RWPE1 (cell line): ENCODE results near the gene YWHAB.
A peak's percentile ranks its signal among the peaks of the same experiment; 100 is the strongest.
"Not testable (repeated sequence)": the region's sequence is repeated elsewhere in the genome, so short reads cannot be mapped to it uniquely, and the experiment has no call there.

Source experiments
- CTCF ChIA-PET: fragments of 350-600 bp; sonication (Branson Sonifier 250); formaldehyde crosslinking; extraction: SDS; loops from one replicate; lab custom pipeline; 2021; lab: Yijun Ruan, JAX
- POLR2A ChIA-PET: fragments of 400-600 bp; formaldehyde crosslinking; extraction: SDS; loops from one replicate; lab custom pipeline; 2020; ENCODE audit warnings: antibody characterized with exemption; ENCODE audit not compliant: low non-redundant PET; lab: Yijun Ruan, JAX
- DNase-seq: peaks from one replicate; pipeline ENCODE4 v3.0.0; 2012; ENCODE audit warnings: low spot score
- H3K27ac ChIP-seq: fragments of 450-650 bp; 2 replicates; pipeline ENCODE4 v1.5.1; 2017
- TF ChIP-seq, protein P1 (sequence below): fragments of 450-650 bp; conservative IDR thresholded peaks from 2 replicates; pipeline ENCODE4 v1.5.1; 2017; ENCODE audit warnings: low read depth, mild to moderate bottlenecking

The YWHAB gene

GRCh38 chr20:44866703-44867335 lies 18.7 kb upstream of the YWHAB start:
- TF ChIP-seq, protein P1, sequence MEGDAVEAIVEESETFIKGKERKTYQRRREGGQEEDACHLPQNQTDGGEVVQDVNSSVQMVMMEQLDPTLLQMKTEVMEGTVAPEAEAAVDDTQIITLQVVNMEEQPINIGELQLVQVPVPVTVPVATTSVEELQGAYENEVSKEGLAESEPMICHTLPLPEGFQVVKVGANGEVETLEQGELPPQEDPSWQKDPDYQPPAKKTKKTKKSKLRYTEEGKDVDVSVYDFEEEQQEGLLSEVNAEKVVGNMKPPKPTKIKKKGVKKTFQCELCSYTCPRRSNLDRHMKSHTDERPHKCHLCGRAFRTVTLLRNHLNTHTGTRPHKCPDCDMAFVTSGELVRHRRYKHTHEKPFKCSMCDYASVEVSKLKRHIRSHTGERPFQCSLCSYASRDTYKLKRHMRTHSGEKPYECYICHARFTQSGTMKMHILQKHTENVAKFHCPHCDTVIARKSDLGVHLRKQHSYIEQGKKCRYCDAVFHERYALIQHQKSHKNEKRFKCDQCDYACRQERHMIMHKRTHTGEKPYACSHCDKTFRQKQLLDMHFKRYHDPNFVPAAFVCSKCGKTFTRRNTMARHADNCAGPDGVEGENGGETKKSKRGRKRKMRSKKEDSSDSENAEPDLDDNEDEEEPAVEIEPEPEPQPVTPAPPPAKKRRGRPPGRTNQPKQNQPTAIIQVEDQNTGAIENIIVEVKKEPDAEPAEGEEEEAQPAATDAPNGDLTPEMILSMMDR = no peak
- POLR2A ChIA-PET = no interaction called here
- H3K27ac ChIP-seq = no peak overlapping the region
- CTCF ChIA-PET = interaction anchor here (0.6 to 1.9 kb wide), 21 partner anchors 10 to 256 kb away, joined by 3 to 25 read pairs (median 4); partner anchors contain the start of gene YWHAB
- DNase-seq = no peak

DNA sequence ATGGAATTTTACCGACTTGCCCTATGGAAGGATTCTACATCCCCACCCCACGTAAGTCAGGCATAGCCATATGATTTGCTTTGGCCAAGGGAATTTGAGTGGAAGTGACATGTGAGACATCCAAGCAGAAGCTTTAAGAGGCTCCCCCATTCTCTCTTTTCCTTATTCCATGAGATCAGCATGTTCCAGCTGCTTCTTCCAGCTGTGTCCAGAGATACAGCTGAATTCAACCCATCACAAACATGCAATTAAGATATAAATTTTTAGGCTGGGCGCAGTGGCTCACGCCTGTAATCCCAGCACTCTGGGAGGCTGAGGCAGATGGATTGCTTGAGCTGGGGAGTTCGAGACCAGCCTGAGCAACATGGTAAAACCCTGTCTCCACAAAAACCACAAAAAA lies 16.0 kb upstream of the YWHAB start:
- H3K27ac ChIP-seq = no peak overlapping the region
- no peak for DNase-seq
- CTCF ChIA-PET = interaction anchor here (0.6 to 0.9 kb wide), 3 partner anchors 122 to 192 kb away, joined by 3 read pairs; no protein-coding TSS in a partner anchor
- POLR2A ChIA-PET = no interaction called here
- TF ChIP-seq, protein P1 = no peak

DNA sequence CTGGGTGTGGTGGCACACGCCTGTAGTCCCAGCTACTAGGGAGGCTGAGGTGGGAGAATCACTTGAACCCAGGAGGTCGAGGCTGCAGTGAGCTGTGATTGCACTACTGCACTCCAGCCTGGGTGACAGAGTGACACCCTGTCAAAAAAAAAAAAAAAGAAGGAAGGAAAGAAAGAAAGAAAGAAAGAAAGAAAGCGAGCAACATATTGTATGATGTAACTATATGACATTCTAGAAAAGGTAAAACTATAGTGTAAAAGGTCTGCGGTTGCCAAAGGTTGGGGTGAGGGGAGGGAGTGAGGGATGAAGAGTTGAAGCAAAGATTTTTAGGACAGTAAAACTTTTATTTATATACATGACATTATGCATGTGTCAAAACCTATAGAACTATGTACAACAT lies 3.1 kb upstream of the YWHAB start:
- DNase-seq, POLR2A ChIA-PET, H3K27ac ChIP-seq: not testable (repeated sequence)
- CTCF ChIA-PET = interaction anchor here (1.1 kb wide), 1 partner anchor 96 kb away, joined by 3 read pairs; no protein-coding TSS in a partner anchor

GRCh38 chr20:44883214-44883902 lies 2.1 kb upstream of the YWHAB start:
- ChIA-PET POLR2A (no interaction called here), CTCF (no interaction called here)
- H3K27ac ChIP-seq = no peak overlapping the region
- TF ChIP-seq, protein P1 = no peak
- no peak for DNase-seq

DNA sequence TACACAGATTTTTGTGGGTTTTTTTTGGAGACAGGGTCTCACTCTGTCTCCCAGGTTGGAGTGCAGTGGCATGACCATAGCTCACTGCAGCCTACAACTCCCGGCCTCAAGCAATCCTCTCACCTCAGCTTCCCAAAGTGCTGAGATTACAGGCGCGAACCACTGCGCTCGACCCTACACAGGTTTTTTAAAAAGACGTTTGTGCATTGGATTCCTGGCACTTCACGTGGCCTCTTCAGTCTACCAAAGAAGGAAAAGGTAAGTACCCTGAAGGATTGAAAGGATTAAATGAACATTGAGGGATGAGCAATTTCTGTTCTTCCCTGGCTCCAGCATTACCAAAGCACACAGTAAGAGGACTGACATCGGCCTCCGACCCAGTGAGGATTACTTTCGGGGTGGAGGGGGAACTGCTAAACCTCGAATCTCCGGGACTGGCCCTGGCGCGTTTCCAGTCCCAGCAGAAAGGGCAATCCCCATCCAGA lies 556 bp upstream of the YWHAB start:
- peak overlapping the region; percentile 95 for H3K27ac ChIP-seq
- DNase-seq = no peak
- ChIA-PET POLR2A (interaction anchor here (1.0 kb wide), 1 partner anchor 12 kb away, joined by 5 read pairs; no protein-coding TSS in a partner anchor), CTCF (interaction anchor here (1.0 to 1.3 kb wide), 2 partner anchors 18 to 135 kb away, joined by 4 read pairs; no protein-coding TSS in a partner anchor)
- TF ChIP-seq, protein P1 = no peak

DNA sequence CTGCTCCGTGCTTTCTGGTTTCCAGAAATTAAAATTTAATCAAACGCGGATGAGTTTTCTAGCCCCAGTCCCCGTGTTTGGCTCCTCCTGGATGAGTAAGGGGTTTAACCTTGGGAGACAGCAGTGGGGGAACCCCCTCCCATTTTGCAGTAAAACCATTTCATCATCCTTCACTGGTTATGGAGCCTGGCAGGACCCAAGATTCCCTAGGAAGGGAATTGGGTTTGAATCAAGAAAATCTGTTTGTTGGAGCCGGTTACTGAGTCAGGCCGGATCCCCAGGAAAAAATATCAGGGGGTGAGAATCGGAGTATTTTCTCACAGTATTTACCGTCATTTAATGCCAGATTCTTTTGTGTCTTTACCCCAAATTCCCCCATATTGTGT lies 754 bp downstream of the YWHAB start:
- peak overlapping the region; percentile 95 for H3K27ac ChIP-seq
- DNase-seq = peak; percentile 56
- CTCF ChIA-PET = no interaction called here
- POLR2A ChIA-PET = no interaction called here
- TF ChIP-seq, protein P1 = no peak; the same call in 1 of the 2 replicates
